AG04449 (cell line): ENCODE measurements around the gene SORBS1.

Source experiments
- CTCF ChIA-PET: fragments of 350-600 bp; formaldehyde crosslinking; extraction: SDS; loops from one replicate; lab custom pipeline; 2021; ENCODE audit warnings: antibody characterized with exemption; lab: Yijun Ruan, JAX
- POLR2A ChIA-PET: fragments of 400-600, 350-600 bp; formaldehyde crosslinking; extraction: SDS; loops from one replicate; lab custom pipeline; 2020; ENCODE audit warnings: antibody characterized with exemption, inconsistent platforms; lab: Yijun Ruan, JAX
- DNase-seq: peaks from one replicate; pipeline ENCODE4 v3.0.0-alpha.2; 2010; ENCODE audit warnings: low read depth, low spot score
- H3K4me3 ChIP-seq: 2 replicates; pipeline ENCODE4 v1.5.1; 2011; ENCODE audit warnings: low read depth, mild to moderate bottlenecking, control low read depth, low read length
- CTCF ChIP-seq: IDR thresholded peaks from one replicate; pipeline ENCODE4 v1.5.1; 2011; ENCODE audit warnings: mild to moderate bottlenecking, moderate library complexity, low read length, control low read depth, inconsistent platforms; ENCODE audit not compliant: insufficient read depth; ENCODE audit errors: missing control alignments

SORBS1 gene

GRCh38 chr10:95312986-95313495 lies 248.1 kb downstream of the SORBS1 start:
- no peak for DNase-seq
- H3K4me3 ChIP-seq: no peak overlapping the region
- ChIA-PET POLR2A (no interaction called here), CTCF (interaction anchor here (0.9 kb wide), 1 partner anchor 50 kb away, joined by 3 read pairs; no protein-coding TSS in a partner anchor)
- TF ChIP-seq CTCF: no peak

- H3K4me3 ChIP-seq: no peak overlapping the region
- CTCF ChIA-PET: no interaction called here
- no peak for DNase-seq
- no peak for TF ChIP-seq CTCF
- POLR2A ChIA-PET: no interaction called here
Measured at GRCh38 chr10:95312257-95312656, 248.9 kb downstream of the SORBS1 start.

- CTCF ChIA-PET: interaction anchor here (1.6 to 2.6 kb wide), 2 partner anchors 53 to 66 kb away, joined by 3 to 7 read pairs; no protein-coding TSS in a partner anchor
Measured at GRCh38 chr10:95309958-95310357, 251.2 kb downstream of the SORBS1 start.

GRCh38 chr10:95308389-95309302 lies 252.5 kb downstream of the SORBS1 start:
- TF ChIP-seq CTCF: no peak
- DNase-seq: peak; percentile 92
- CTCF ChIA-PET: interaction anchor here (0.7 to 2.6 kb wide), 5 partner anchors 9 to 295 kb away, joined by 3 to 7 read pairs (median 3); no protein-coding TSS in a partner anchor
- POLR2A ChIA-PET: interaction anchor here (0.7 to 1.9 kb wide), 4 partner anchors 13 to 79 kb away, joined by 3 to 8 read pairs (median 6); partner anchors contain the start of gene PDLIM1
- H3K4me3 ChIP-seq: no peak overlapping the region

More at GRCh38 chr10:95309958-95310357, 251.2 kb downstream of the SORBS1 start:
- POLR2A ChIA-PET: no interaction called here
- H3K4me3 ChIP-seq: no peak overlapping the region
- no peak for DNase-seq
- no peak for TF ChIP-seq CTCF

GRCh38 chr10:95306851-95307250 lies 254.3 kb downstream of the SORBS1 start:
- POLR2A ChIA-PET: no interaction called here
- CTCF ChIA-PET: interaction anchor here (1.5 to 1.6 kb wide), 2 partner anchors 9 to 60 kb away, joined by 5 to 7 read pairs; no protein-coding TSS in a partner anchor
- DNase-seq: no peak
- no peak for TF ChIP-seq CTCF
- H3K4me3 ChIP-seq: no peak overlapping the region

- H3K4me3 ChIP-seq: no peak overlapping the region
- ChIA-PET POLR2A (no interaction called here), CTCF (interaction anchor here (1.5 to 1.6 kb wide), 2 partner anchors 9 to 60 kb away, joined by 5 to 7 read pairs; no protein-coding TSS in a partner anchor)
- DNase-seq: no peak
- no peak for TF ChIP-seq CTCF
Measured at GRCh38 chr10:95306318-95306650, 254.9 kb downstream of the SORBS1 start.
